Superior temporal gyrus (tissue), 1 donor: ENCODE results near the gene CPED1.
"Not testable (repeated sequence)": the region's sequence is repeated elsewhere in the genome, so short reads cannot be mapped to it uniquely, and the experiment has no call there.

ENCODE experiments used
- DNase-seq: peaks from one replicate; pipeline ENCODE4 v3.0.0-alpha.2; 2016; ENCODE audit errors: extremely low spot score

Gene CPED1

DNA sequence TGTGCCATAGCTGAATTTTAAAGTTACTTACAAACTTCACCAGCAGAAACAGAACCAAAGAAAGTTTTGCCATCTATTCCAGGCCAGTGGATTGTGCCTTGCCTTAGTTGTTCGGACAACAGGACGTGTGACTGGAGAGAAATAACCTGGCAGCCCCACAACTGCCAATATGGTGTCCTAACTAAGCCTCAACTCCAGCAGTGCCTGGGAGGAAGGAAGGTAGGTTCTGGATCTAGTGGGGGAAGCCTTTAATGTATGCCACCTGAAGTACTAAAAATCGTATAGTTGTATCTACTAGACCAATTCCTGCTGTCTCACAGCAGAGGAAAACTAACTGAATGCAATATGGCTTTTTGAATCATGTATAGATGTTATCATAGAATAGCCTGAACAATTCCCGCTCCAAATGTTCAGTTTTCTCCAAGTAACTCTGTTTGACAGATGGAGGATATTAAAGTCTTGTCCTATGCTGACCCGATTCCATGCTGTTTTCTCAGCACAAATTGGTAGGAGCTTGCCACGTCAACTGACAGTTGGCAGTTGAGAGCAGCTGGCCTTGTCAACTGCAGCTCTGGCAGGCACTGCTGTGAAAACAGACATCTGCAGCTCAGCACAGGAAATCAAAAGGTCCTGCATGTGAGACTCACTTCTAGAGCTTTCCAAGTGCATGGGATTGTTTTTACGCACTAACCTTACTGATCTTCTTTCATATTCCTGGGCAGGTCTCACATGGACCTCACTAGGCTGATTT lies 255.8 kb downstream of the CPED1 start:
- no peak for DNase-seq

DNA sequence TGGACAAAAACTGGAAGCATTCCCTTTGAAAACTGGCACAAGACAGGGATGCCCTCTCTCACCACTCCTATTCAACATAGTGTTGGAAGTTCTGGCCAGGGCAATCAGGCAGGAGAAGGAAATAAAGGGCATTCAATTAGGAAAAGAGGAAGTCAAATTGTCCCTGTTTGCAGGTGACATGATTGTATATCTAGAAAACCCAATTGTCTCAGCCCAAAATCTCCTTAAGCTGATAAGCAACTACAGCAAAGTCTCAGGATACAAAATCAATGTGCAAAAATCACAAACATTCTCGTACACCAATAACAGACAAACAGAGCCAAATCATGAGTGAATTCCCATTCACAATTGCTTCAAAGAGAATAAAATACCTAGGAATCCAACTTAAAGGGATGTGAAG lies 262.9 kb downstream of the CPED1 start:
- not testable (repeated sequence) for DNase-seq

DNA sequence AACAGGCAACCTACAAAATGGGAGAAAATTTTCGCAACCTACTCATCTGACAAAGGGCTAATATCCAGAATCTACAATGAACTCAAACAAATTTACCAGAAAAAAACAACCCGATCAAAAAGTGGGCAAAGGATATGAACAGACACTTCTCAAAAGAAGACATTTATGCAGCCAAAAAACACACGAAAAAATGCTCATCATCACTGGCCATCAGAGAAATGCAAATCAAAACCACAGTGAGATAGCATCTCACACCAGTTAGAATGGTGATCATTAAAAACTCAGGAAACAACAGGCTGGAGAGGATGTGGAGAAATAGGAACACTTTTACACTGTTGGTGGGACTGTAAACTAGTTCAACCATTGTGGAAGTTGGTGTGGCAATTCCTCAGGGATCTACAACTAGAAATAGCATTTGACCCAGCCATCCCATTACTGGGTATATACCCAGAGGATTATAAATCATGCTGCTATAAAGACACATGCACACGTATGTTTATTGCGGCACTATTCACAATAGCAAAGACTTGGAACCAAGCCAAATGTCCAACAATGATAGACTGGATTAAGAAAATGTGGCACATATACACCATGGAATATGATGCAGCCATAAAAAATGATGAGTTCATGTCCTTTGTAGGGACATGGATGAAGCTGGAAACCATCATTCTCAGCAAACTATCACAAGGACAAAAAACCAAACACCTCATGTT lies 264.2 kb downstream of the CPED1 start:
- not testable (repeated sequence) for DNase-seq

DNA sequence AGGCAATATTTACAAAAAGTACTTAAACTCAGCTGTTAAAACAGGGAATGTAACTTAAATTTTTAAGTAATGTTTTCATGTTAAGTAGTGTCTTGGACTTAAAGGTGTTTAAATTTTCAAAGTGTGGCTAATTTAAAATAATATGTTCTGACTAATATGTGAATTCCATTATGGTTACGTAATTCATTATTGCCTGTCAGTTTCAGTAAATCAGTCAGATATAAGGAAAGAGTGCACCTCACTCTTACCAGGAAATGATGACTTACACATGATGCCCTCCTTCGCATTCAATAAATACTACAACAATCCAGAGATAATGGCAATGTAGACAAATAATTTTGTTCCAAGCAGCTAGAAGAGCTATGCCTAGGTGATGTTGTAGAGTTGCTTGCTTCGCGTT lies 271.3 kb downstream of the CPED1 start:
- no peak for DNase-seq

DNA sequence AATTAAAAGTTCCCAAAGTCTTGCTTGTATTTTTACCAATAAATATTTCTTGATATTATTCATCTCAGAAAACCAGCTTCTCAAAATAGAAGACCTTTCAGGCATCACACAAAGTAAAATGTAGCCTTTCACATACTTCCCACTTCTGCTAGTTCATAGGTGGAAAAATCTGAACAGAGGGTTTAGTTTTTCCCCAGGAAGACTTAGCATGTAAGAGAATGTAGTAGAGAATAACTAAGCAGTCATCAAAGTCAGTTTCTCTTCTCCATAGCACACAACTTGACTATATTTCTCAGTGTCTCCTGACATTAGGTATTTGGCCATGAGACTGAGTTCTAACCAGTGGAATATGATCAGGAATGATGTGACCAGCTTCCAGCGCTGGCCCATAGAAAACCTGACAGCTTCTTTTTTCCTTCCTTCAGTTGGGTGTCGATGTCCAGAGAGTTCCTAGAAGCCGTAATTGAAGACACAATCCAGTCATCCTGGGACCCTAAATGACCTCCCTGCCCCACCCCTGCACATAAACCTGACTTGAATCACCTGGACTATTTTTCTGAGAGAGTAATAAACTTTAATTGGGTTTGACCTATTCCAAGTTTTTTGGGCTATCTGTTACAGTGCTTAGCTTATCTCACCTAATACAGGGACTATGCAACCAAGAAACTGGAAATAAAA lies 272.8 kb downstream of the CPED1 start:
- DNase-seq: no peak

DNA sequence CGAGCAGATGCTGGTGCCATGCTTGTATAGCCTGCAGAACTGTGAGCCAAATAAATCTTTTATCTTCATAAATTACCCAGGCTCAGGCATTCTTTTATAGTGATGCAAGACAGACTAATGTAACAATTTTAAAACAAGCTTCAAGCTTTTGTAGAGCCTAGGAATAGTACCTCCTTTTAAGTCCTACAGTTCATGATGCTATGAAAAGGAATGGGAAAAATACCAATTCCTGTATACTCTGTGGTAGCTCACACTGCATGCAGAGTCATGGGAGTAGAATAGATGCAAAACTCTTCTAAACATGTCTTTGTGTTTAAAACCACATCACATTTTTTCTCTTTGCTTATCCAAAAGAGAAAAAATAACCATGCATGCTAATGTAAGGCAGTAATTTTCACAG lies 273.7 kb downstream of the CPED1 start:
- DNase-seq: no peak

DNA sequence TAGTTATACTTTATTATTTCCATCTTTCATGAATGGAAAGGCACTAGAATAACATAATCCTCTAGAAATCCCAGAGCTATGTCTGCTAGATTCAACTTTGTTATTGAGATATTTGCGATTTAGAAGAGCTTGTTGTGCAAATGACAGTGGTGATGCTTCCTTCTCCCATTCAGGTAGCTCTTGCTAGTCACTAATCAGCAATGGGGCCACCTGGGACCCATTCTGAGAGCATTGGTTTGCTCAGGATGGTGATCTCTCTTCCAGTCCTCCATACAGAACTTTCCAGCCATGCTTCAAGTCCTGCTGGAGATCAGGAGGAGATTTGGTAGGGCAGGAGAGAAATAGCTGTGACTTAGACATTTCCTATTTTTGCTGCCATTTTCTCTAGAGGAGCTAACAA lies 274.5 kb downstream of the CPED1 start:
- no peak for DNase-seq

DNA sequence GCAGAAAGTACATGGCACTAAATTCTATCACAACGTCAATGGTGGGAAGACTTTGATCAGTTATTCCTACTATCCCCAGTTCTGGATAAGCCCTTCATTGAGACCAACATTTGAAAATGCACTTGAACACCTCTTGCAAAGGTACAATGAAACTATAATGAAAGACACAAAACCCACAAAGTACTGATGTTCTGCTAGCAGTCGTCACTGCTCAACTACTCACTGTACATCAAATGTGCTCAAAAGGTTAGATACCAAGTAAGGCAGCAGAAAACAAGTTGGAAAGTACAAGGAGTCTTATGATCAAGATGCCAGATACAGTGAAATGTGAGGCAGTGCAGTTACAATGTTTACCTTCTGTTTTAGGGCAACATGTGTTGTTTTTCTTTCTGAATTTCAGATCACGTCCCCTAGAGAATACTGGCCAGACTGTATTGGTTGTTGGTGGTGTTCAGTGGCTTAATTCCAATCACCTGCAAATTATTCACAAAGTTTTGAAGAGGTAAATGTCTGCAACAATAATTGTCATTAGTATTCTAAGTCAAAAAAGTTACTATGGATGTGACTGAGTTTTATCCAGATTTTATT lies 277.9 kb downstream of the CPED1 start:
- DNase-seq: no peak

DNA sequence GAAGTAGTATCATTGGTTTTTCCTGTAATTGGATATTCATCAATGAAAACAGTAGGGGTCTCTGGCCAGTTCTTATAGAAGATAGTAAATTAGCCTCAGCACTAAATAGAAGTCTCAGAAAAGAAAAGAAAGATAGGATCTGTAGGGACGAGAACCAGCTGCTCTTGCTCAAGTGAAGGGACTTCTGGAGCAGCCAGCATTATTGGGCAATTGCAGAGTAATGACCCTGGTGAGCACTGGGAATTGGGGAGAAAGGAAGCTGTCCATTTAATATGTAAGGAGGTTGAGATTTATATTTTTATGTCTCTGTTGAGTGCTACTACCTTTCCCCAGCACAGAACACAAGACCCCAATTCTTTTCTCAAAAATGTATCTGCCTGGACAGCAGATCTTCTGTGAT lies 279.1 kb downstream of the CPED1 start:
- no peak for DNase-seq

DNA sequence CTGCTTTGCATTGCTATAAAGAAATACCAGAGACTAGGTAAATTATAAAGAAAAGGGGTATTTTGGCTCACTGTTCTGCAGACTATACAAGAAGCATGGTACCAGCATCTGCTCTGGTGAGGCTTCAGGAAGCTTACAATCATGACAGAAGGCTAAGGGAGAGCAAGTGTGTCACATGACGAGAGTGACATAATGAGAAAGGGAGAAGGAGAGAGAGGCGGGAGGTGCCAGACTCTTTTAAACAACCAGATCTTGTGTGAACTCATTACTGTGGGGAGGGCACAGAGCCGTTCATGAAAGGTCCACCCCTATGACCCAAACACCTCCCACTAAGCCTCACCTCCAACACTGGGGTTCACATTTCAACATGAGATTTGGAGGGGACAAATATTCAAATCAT lies 281.3 kb downstream of the CPED1 start:
- DNase-seq: no peak

DNA sequence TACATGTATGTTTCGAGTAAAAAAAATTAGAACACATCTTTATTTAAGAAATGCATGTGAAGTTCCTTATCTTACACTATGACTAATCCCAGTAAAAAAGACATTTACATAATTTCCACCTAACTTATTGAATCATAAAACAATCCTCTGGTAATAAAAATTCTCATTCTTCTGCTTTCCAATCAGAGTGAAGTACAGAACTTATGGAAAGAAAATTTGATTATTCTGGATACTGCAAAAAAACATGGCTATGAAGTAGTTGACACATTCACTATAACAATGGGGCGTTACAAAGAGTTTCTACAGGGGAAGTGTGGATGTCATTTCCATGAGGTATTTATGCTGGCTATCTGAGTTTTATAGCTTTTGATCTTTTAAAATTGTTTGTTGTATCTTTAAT lies 282.6 kb downstream of the CPED1 start:
- DNase-seq: no peak

DNA sequence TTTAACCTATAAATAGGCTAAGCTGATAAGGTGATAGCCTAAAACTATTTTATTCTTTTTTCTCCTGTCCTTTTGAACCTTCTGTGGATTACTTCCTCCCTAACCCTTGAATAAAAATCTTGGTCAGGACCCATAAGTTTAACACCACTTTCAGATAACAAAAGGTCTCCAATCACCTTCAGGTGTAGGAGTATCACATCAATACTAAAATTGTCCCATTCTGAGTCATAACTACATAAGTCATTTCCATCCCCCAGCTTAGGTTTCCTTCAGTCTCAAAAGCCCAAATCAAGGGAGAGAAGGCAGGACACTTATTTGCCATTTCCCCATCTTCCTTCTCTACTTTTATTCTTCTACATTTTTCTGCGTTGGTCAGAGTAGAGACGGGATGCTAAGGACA lies 283.4 kb downstream of the CPED1 start:
- DNase-seq: no peak

DNA sequence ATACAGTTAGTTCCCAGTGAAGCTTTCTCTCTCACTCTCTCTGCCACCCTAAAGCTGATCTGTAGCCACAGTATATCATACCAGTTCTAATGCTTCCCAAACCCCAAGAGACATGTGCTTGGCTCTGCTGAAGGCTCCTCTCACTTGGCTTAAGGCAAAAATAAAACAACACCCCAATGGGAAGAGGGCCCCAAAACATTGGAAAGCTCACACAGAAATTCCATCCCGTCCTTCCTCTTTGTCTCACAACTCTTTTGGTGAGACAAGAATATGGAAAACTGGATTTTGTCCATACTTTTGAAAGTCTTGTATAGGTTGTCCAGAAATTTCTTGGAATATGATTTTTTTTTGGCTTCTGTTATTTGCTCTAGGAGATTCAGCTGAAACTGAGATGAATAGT lies 284.2 kb downstream of the CPED1 start:
- no peak for DNase-seq

DNA sequence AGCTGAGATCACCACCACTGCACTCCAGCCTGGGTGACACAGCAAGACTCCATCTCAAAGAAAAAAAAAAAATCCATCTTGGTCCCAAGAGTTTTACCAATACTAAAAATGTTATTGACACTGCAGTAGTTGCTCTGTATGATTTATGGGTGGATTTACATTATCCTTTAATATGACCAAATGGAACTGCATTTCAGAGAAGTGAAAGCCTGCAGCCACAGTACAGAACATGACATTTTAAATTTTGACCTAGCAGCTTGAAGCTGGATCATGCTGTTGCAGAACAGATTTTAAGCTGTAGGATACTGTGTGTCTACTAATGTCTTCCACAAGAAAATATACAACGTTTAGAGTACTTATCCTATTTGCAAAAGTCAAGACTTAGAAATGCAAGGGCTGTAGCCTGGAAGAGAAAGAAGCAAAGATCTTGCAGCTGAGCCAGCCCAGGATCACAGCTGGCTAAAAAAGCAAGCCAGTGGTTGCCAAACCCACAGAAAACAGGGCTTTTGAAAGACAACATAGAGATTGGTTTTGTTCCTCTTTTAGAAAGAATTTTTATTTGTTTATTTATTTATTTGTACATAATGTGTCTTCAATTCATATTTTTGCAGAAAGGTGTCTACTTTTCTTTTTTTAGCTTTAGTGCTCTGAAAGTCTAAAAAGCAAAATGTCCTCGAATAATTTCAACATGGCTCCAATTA lies 285.1 kb downstream of the CPED1 start:
- DNase-seq: no peak

DNA sequence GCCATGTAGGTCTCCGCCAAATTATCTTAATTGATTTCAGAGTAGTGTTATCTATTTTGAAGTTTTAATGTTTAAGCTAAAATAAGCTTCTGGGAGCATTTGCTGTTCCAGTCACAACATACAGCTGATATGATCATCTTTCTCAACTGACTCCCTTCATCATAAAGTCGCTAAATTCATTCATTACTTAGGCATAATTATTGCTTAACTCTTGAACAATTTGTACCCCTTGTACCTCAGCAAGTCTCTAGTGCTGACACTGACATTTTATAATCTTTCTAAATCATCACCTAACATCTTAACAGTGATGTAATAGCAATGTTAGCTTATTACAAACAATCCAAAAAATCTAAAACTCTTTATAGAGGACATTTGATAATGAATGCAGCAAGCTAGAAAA lies 286.0 kb downstream of the CPED1 start:
- no peak for DNase-seq

DNA sequence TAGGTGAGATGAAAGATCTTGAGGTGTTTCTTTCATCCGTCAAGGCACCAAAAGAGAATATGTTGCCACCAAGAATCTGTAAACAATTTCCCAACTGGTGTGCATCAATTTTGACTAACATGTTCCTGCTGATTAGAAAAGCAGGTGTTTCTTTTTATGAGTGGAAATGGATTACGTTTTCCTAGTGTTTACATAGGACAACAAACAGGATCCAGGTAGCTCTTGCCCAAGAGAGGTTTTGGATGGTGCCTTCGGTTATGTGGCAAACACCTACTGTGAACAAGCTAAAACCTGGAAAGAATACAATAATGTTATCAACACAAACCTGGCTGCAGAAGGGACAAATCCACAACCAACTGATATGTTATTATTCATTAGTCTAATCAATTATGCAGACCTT lies 286.7 kb downstream of the CPED1 start:
- DNase-seq: no peak

DNA sequence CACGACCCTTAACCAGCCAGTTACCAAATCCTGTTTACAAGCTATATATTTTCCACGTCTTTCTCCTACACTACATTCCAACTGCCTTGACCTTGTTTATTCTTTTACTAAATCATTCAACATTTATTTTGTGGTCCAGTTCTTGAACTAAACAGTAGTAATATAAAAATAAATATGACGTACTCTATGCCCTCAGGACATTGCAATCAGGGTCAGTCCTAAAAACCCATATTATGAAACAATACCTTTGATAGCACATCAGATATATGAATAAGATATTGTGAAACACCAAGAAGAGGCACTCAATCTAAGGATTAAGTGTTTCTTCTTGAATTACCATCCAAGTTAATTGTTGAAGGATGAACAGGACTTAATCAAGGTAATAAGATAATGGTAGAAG lies 287.8 kb downstream of the CPED1 start:
- DNase-seq: no peak

DNA sequence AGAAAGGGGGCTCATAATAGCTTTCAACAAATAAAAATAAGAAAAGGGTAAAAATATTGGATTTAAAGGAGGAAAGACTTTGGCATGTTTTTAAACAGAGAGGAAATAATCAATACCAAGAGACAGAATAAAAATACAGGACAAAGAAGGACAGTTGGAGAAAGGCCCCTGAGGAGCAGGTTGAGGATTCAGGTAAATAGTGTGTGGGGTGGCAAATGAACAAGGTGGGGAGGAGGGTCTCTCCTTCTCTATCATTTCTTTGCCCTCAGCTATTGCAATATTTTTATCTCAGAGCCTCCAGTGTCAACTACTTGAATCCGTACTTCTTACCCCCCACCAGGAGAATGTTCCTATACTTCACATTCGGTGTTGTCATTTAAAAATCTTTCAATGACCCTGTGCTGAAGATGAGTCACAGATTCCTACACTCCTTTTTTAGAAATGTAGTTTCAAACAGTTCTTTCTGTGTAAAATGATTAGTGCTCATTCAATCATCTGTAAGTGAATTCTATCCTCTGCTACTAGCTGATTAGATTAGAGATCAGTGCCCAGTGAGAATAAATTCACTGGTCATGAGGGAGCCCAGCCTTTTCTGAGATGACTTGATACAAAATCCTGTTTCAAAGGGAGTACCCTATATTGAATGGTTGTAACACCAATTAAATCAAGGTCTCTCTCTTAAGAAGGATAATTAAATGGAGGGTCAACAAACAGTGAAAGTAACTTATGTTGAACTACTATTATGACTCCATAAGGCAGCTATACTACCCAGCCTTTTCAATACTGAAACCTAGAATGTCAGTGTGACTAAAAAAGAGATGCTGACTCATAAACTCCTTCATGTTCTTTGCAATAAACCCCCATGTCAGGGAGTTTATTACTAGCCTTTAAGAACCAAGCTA lies 289.9 kb downstream of the CPED1 start:
- no peak for DNase-seq

DNA sequence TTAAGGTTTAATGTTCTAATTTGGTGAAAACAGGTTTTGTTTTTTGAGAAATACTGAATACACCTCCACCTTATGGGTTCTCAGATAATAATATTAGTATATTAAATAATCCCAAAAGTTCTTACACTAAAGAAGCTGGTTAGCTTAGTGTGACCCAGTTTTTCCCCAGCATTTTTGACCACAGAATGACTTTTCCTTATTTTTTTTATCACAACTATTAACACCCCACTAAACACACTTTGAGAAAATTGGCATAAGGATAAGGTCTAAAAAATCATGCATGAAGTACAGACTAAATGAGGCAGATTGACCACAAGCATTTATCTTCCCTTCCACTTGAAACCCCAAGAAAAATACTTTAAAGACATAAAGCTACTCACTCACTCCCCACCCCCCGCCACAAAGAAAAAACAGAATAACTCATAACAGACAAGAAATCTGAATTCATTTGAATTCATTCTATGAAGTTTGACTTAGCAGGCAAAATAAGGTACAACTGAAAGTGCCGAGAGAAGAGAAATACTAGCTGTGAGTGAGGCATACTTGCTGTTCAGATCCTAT lies 290.6 kb downstream of the CPED1 start:
- no peak for DNase-seq

DNA sequence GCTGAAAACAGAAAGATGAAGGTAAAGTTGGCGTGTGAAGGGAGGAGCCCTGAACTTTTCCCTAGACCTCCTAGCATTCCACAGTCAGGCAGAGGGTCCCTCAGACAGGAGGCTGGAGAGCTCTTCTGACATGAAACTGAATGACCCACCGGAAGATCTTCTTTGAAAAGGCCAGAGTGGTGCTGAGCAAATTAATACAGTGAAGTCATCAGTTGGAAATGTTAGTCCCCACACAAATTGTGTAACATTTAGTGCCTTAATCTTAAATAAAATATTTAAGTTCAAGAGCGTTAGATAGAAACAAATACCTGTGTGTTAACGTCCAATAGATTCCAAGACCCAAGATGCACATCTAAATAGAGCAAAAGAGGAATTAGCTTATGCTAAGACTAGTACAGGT lies 291.3 kb downstream of the CPED1 start:
- no peak for DNase-seq

DNA sequence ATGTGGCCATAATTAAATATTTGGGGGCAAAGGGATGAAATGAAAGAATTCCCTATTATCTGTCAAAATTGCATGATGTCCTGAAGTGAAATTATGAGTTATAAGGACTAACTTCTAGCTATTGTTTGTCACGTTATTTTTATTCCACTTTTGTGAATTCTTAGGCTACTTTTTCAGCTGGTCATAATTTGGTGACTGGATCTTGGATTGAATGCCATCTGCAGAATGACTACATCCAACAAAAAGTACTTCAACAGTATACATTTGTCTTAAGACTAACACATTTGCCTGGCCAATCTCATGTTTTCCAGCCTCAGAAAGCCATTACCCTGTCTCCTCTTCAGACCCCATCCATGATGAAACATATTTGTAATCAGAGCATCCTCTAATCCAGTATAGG lies 292.1 kb downstream of the CPED1 start:
- DNase-seq: no peak
